ENCODE measurements around the gene RNF213.

GRCh38 chr17:80363518-80364090 is 103.0 kb downstream of the RNF213 start:
- TF ChIP-seq POLR2AphosphoS5 (IDR thresholded peaks at IDR 0.05), result no peak
- no peak for TF ChIP-seq POLR2A (IDR thresholded peaks at IDR 0.05)
- TF ChIP-seq, protein P1, sequence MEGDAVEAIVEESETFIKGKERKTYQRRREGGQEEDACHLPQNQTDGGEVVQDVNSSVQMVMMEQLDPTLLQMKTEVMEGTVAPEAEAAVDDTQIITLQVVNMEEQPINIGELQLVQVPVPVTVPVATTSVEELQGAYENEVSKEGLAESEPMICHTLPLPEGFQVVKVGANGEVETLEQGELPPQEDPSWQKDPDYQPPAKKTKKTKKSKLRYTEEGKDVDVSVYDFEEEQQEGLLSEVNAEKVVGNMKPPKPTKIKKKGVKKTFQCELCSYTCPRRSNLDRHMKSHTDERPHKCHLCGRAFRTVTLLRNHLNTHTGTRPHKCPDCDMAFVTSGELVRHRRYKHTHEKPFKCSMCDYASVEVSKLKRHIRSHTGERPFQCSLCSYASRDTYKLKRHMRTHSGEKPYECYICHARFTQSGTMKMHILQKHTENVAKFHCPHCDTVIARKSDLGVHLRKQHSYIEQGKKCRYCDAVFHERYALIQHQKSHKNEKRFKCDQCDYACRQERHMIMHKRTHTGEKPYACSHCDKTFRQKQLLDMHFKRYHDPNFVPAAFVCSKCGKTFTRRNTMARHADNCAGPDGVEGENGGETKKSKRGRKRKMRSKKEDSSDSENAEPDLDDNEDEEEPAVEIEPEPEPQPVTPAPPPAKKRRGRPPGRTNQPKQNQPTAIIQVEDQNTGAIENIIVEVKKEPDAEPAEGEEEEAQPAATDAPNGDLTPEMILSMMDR (IDR thresholded peaks at IDR 0.05), result no peak
- no peak for TF ChIP-seq EP300 (IDR thresholded peaks at IDR 0.05)
